Liver (tissue), 3 donors: ENCODE results near the gene UBR7.

Experiments
- EGR1 ChIP-seq, 2 donors: IDR thresholded peaks; 2 replicates each; pipeline ENCODE4 v1.6.1; 2016 to 2018; ENCODE audit warnings: antibody characterized with exemption in 2 of 2, low read depth in 2 of 2
- FOXA1 ChIP-seq: IDR thresholded peaks from 2 replicates; pipeline ENCODE4 v1.6.1; 2016; ENCODE audit warnings: antibody characterized with exemption
- GABPA ChIP-seq, 2 donors: IDR thresholded peaks in 1 of 2; conservative IDR thresholded peaks in 1 of 2; 2 replicates each; pipeline ENCODE4 v1.6.1; 2016; ENCODE audit warnings: antibody characterized with exemption in 2 of 2, mild to moderate bottlenecking in 1 of 2, moderate library complexity in 1 of 2
- NR2F2 ChIP-seq: IDR thresholded peaks from 2 replicates; pipeline ENCODE4 v1.6.1; 2016; ENCODE audit warnings: antibody characterized with exemption
- RAD21 ChIP-seq, 2 donors: IDR thresholded peaks; 2 replicates each; pipeline ENCODE4 v1.6.1; 2016; ENCODE audit warnings: antibody characterized with exemption in 2 of 2, mild to moderate bottlenecking in 2 of 2
- RXRA ChIP-seq, 2 donors: IDR thresholded peaks; 2 replicates each; pipeline ENCODE4 v1.6.1; 2017 to 2018; ENCODE audit warnings: antibody characterized with exemption in 2 of 2, mild to moderate bottlenecking in 1 of 2
- SP1 ChIP-seq: IDR thresholded peaks from 2 replicates; pipeline ENCODE4 v1.6.1; 2018; ENCODE audit warnings: antibody characterized with exemption, mild to moderate bottlenecking
- TAF1 ChIP-seq: conservative IDR thresholded peaks from 2 replicates; pipeline ENCODE4 v1.6.1; 2016; ENCODE audit warnings: antibody characterized with exemption, mild to moderate bottlenecking
- TF ChIP-seq, protein P1 (sequence below): fragments of 150-350 bp; IDR thresholded peaks from 2 replicates; pipeline ENCODE4 v1.5.1; 2017; ENCODE audit warnings: improper control_type of control experiment, low read depth, low read length; ENCODE audit not compliant: missing input control
- TF ChIP-seq, protein P2 (sequence below): IDR thresholded peaks from 2 replicates; pipeline ENCODE4 v1.6.1; 2016; ENCODE audit warnings: antibody characterized with exemption
- TF ChIP-seq, protein P3 (sequence below): IDR thresholded peaks from 2 replicates; pipeline ENCODE4 v1.6.1; 2016; ENCODE audit warnings: antibody characterized with exemption
- TF ChIP-seq, protein P4 (sequence below): IDR thresholded peaks from 2 replicates; pipeline ENCODE4 v1.6.1; 2016; ENCODE audit warnings: antibody characterized with exemption, mild to moderate bottlenecking
- donor health status: healthy.
- donor health status: healthy.

DNA sequence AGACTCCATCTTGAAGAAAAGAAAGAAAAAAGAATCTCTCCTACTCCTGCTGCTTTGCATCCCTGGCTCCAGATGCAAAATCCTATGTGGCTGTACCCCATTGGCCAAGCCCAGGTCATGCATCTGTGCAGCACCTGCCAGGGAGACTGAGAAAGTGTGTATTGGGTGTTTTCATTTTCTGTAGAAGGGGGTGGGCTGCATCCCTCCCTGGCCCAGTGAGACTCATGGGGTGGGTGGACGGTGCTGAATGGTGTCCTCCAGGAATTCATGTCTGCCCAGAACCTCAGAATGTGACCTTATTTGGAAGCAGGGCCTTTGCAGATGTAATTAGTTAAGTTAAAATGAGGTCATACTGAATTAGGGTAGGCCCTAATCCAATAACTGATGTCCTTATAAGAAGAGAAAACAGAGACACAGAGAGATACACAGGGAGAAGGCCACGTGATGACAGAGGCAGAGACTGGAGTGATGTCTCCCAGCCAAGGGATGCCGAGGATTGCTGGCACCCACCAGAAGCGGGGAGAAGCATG, 45.6 kb upstream of the UBR7 start:
- TF ChIP-seq, protein P1, sequence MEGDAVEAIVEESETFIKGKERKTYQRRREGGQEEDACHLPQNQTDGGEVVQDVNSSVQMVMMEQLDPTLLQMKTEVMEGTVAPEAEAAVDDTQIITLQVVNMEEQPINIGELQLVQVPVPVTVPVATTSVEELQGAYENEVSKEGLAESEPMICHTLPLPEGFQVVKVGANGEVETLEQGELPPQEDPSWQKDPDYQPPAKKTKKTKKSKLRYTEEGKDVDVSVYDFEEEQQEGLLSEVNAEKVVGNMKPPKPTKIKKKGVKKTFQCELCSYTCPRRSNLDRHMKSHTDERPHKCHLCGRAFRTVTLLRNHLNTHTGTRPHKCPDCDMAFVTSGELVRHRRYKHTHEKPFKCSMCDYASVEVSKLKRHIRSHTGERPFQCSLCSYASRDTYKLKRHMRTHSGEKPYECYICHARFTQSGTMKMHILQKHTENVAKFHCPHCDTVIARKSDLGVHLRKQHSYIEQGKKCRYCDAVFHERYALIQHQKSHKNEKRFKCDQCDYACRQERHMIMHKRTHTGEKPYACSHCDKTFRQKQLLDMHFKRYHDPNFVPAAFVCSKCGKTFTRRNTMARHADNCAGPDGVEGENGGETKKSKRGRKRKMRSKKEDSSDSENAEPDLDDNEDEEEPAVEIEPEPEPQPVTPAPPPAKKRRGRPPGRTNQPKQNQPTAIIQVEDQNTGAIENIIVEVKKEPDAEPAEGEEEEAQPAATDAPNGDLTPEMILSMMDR: no peak
- TF ChIP-seq RAD21 (IDR thresholded peaks at IDR 0.05): no peak
- TF ChIP-seq RXRA (IDR thresholded peaks at IDR 0.05): no peak
- no peak for TF ChIP-seq TAF1
- no peak for TF ChIP-seq EGR1 (IDR thresholded peaks at IDR 0.05; ENCODE audit: low read depth in 2 of 2)
- TF ChIP-seq, protein P2, sequence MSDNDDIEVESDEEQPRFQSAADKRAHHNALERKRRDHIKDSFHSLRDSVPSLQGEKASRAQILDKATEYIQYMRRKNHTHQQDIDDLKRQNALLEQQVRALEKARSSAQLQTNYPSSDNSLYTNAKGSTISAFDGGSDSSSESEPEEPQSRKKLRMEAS: no peak
- TF ChIP-seq, protein P3, sequence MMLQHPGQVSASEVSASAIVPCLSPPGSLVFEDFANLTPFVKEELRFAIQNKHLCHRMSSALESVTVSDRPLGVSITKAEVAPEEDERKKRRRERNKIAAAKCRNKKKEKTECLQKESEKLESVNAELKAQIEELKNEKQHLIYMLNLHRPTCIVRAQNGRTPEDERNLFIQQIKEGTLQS: no peak
- TF ChIP-seq FOXA1: no peak
- no peak for TF ChIP-seq NR2F2
- TF ChIP-seq, protein P4, sequence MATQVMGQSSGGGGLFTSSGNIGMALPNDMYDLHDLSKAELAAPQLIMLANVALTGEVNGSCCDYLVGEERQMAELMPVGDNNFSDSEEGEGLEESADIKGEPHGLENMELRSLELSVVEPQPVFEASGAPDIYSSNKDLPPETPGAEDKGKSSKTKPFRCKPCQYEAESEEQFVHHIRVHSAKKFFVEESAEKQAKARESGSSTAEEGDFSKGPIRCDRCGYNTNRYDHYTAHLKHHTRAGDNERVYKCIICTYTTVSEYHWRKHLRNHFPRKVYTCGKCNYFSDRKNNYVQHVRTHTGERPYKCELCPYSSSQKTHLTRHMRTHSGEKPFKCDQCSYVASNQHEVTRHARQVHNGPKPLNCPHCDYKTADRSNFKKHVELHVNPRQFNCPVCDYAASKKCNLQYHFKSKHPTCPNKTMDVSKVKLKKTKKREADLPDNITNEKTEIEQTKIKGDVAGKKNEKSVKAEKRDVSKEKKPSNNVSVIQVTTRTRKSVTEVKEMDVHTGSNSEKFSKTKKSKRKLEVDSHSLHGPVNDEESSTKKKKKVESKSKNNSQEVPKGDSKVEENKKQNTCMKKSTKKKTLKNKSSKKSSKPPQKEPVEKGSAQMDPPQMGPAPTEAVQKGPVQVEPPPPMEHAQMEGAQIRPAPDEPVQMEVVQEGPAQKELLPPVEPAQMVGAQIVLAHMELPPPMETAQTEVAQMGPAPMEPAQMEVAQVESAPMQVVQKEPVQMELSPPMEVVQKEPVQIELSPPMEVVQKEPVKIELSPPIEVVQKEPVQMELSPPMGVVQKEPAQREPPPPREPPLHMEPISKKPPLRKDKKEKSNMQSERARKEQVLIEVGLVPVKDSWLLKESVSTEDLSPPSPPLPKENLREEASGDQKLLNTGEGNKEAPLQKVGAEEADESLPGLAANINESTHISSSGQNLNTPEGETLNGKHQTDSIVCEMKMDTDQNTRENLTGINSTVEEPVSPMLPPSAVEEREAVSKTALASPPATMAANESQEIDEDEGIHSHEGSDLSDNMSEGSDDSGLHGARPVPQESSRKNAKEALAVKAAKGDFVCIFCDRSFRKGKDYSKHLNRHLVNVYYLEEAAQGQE: no peak
- no peak for TF ChIP-seq SP1
- no peak for TF ChIP-seq GABPA (IDR thresholded peaks at IDR 0.05 in 1 of 2, conservative IDR thresholded peaks at IDR 0.05 in 1 of 2)
